T-helper 2 cell treated with Interferon-gamma antibody and Interleukin-4, amounts not matched to agents 5 μg/mL and 100 μg/mL, for 36 hours (primary cell): ENCODE results near the gene CDR2L.
"Not testable (repeated sequence)": the region's sequence is repeated elsewhere in the genome, so short reads cannot be mapped to it uniquely, and the experiment has no call there.

ENCODE experiments used
- DNase-seq: peaks from one replicate; pipeline ENCODE4 v3.0.0; 2021; ENCODE audit warnings: low spot score
- H3K27ac Mint-ChIP-seq: one replicate; pipeline ENCODE4 v1.8.0; 2021; ENCODE audit warnings: mild to moderate bottlenecking, mixed read lengths
- H3K27me3 Mint-ChIP-seq: one replicate; pipeline ENCODE4 v1.8.0; 2021; ENCODE audit warnings: low read depth, mixed read lengths
- H3K36me3 Mint-ChIP-seq: one replicate; pipeline ENCODE4 v1.8.0; 2021; ENCODE audit warnings: low read depth, mixed read lengths
- H3K4me1 Mint-ChIP-seq: one replicate; pipeline ENCODE4 v1.8.0; 2021; ENCODE audit warnings: low read depth, mixed read lengths
- H3K4me3 Mint-ChIP-seq: one replicate; pipeline ENCODE4 v1.8.0; 2022; ENCODE audit warnings: mild to moderate bottlenecking, moderate library complexity, mixed read lengths
- H3K9me3 Mint-ChIP-seq: one replicate; pipeline ENCODE4 v1.8.0; 2021; ENCODE audit warnings: mixed read lengths

CDR2L gene

DNA sequence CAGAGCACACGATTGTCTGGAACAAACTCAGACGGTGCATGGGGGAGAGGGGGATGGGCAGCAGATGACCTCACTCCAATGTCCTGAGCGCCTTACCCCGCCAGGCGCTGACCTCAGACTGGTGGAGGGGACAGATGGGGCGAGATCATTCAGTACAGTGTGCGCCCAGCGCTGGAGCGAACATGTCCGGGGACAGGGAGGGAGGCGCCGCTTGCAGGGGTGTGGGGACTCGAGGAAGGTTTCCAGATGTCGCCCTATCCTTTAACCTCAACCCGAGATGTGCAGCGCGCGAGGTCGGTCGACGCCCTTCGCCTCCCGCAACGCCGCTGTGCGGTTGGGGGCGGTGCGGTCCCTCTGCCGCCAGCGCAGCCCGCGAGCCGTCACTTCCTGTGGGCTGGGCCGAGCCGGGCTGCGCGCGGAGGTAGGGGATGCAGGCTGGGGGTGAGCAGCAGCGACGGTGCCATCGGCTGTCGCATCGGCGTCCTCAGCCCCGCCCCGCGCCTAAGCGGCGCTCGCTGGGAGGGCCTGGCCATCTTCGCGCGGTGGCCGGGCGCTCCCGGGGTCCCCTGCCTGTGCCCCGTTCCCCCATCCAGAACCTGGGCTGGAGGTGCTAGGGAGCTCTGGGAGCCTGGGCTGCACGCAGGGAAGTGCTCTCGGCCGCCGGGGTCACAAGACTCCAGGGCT, 5.3 kb upstream of the CDR2L start:
- no peaks in the 10 kb centered on the region for H3K36me3 Mint-ChIP-seq
- peaks cover 35% of the 10 kb centered on the region for H3K27me3 Mint-ChIP-seq
- H3K4me3 Mint-ChIP-seq: peak overlapping the region; percentile 93
- peak; percentile 82 for DNase-seq
- H3K9me3 Mint-ChIP-seq: no peaks in the 10 kb centered on the region
- H3K4me1 Mint-ChIP-seq: peaks cover 13% of the 10 kb centered on the region
- H3K27ac Mint-ChIP-seq: peak overlapping the region; percentile 87

DNA sequence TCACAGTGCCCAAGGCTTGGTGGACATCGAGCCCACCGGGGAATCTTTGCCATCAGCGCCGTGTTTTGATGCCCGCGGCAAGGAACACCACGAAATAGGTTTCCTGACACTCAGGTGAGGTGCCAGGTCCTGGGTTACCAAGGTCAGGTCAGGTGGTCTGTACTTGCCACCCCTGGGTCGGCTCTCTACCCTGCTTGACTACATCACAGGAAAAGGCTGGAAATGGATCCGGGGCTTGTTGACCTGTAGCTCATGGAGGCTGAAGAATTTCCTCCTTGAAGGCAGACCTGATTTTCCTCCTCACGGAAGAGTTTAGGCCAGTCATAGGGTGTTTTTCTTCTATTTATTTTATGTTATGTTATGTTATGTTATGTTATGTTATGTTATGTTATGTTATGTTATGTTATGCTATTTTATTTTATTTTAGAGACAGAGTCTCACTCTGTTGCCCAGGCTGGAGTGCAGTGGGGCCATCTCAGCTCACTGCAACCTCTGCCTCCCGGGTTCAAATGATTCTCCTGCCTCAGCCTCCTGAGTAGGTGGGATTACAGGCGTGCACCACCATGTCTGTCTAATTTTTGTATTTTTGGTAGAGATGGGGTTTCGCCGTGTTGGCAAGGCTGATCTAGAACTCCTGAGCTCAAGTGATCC, 4.6 kb upstream of the CDR2L start:
- not testable (repeated sequence) for H3K9me3 Mint-ChIP-seq, H3K27ac Mint-ChIP-seq, H3K36me3 Mint-ChIP-seq, DNase-seq
- H3K27me3 Mint-ChIP-seq: peaks cover 36% of the 10 kb centered on the region
- peak overlapping the region; percentile 93 for H3K4me3 Mint-ChIP-seq
- peaks cover 15% of the 10 kb centered on the region for H3K4me1 Mint-ChIP-seq

DNA sequence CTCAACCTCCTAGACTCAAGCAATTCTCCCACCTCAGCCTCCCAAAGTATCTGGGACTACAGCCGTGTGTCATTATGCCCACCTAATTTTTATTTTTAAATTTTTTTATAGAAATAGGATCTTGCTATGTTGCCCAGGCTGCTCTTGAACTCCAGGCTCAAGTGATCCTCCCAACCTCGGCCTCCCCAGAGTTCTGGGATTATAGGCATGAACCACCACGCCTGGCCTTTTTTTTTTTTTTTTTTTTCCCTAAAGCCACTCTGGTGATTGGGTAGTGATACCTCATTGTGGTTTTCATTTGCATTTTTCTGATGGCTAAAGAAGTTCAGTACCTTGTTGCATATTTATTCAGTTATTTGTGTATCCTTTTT, 1.2 kb upstream of the CDR2L start:
- Mint-ChIP-seq H3K27ac (no peak overlapping the region), H3K9me3 (no peaks in the 10 kb centered on the region), H3K4me3 (no peak overlapping the region), H3K36me3 (no peaks in the 10 kb centered on the region), H3K4me1 (peaks cover 11% of the 10 kb centered on the region), H3K27me3 (peaks cover 35% of the 10 kb centered on the region)
- DNase-seq: no peak

DNA sequence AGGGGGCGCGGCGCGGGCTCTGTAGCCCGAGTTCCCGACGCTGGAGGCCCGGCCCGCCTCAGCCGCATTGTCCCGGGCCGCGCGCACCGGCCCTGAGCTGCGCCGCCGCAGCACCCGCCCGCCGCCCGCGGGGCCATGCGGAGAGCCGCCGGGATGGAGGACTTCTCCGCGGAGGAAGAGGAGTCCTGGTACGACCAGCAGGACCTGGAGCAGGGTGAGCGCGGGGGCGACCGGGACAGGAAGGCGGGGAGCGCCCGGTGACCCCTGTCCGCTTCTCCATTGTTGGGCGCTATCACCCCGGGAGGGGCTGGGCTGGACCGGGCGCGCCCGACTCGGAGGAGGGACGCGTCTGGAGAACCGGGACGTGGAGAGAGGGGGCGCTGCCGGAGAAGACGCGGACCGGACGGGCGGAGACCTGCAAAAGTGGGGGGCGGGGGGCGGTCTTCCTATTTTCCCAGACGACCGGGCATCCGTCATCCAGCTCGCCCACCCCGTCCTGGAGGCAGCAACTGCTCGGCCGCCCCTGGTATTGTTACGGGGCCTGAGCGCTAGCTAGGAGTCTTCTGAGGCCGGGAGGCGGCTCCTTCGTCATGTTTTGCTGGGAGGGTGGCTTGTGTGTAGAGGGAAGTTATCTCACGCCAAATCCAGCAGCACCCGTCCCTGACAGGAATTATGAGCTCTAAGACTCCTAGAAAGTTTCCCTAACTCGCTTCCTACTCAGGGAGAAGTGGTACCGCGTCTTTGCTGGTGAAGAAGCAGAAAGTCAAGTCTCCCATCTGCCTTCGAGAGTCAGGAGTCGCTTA, 678 bp downstream of the CDR2L start:
- peaks cover 4% of the 10 kb centered on the region for H3K4me1 Mint-ChIP-seq
- peak overlapping the region; percentile 68 for H3K4me3 Mint-ChIP-seq
- peaks cover 38% of the 10 kb centered on the region for H3K27me3 Mint-ChIP-seq
- H3K36me3 Mint-ChIP-seq: no peaks in the 10 kb centered on the region
- H3K27ac Mint-ChIP-seq: no peak overlapping the region
- peak; percentile 28 for DNase-seq
- no peaks in the 10 kb centered on the region for H3K9me3 Mint-ChIP-seq

DNA sequence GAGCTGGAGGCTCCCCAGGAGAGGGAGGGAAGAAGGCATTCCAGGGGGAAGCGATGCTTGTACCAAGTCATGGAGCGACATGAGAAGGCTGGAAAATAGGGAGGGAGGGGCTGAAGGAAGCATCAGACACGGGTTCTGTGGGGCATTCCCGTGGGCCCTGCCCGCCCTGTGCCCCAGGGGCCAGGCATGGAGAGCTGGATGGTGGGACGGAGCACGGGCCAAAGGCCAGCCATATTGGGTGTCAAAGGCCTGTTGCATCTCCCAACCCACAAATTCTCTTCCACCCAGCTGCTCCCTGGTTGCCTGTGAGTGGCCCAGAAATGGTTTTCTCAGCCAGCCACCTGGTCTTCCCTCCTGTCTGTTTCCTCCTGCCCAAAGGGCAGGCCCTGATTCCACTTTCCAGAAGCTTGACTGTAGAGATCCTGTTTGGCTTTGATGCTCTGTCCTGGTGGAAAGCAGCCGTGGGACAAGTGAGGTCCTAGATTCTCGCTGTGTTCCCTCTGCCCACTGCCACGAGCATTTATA, 3.2 kb downstream of the CDR2L start:
- Mint-ChIP-seq H3K4me3 (no peak overlapping the region), H3K27me3 (peaks cover 25% of the 10 kb centered on the region), H3K27ac (no peak overlapping the region), H3K4me1 (peaks cover 4% of the 10 kb centered on the region), H3K36me3 (no peaks in the 10 kb centered on the region), H3K9me3 (no peaks in the 10 kb centered on the region)
- DNase-seq: no peak

DNA sequence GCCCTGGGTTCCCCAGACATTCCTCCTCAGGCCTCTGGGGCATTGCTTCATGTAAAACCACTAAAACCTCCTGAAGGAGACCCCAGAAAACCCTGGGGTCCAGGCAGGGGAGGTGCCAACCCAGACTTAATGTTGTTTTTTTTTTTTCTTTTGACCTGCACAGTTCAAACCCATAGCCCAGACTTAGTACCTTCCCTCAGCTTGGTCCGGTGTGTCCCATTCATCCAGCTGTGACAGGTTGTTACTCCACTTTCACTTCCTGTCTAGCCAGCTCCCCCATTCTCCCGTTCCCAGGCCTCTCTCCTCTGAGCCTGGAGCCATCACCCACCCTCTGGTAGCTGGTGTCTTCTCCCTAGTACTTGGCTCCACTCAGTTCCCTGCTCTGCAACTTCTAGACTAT, 4.8 kb downstream of the CDR2L start:
- H3K9me3 Mint-ChIP-seq: no peaks in the 10 kb centered on the region
- peaks cover 1% of the 10 kb centered on the region for H3K4me1 Mint-ChIP-seq
- H3K36me3 Mint-ChIP-seq: no peaks in the 10 kb centered on the region
- no peak overlapping the region for H3K27ac Mint-ChIP-seq
- DNase-seq: no peak
- no peak overlapping the region for H3K4me3 Mint-ChIP-seq
- H3K27me3 Mint-ChIP-seq: peaks cover 20% of the 10 kb centered on the region

DNA sequence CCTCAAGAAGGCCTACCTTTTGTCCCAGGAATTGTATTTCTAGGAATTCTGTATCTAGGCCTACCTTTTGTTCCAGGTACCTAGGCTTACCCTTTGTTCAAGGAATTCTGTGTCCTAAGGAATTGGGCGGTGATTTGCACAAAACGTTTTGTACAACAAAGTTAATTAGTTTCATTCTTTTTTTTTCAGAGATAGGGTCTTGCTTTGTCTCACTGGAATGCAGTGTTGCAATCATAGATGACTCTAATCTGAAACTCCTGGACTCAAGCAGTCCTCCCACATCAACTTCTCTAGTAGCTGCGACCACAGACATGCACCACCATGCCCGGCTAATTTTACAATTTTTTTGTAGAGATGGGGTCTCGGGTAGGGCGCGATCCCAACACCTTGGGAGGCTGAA, 7.0 kb downstream of the CDR2L start:
- Mint-ChIP-seq H3K9me3 (no peaks in the 10 kb centered on the region), H3K27me3 (peaks cover 10% of the 10 kb centered on the region), H3K4me1 (peaks cover 6% of the 10 kb centered on the region), H3K36me3 (no peaks in the 10 kb centered on the region), H3K4me3 (no peak overlapping the region), H3K27ac (no peak overlapping the region)
- DNase-seq: no peak

DNA sequence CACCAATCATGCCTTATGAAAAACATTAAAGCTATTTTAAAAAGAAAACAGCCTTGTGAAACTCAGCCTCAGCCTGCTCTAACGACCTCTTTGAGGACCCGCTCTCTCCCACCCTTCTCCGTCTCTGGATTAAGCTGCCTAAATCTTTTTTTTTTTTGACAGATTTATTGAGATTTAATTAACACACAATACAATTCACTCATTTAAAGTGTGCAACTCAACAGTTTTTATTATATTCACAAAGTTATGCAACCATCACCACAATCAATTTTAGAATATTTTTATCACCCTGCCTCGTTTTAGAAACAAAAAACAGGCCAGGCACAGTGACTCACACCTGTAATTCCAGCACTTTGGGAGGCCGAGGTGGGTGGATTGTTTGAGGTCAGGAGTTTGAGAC, 8.4 kb downstream of the CDR2L start:
- no peaks in the 10 kb centered on the region for H3K36me3 Mint-ChIP-seq
- H3K4me3 Mint-ChIP-seq: no peak overlapping the region
- peaks cover 6% of the 10 kb centered on the region for H3K4me1 Mint-ChIP-seq
- H3K27me3 Mint-ChIP-seq: peaks cover 8% of the 10 kb centered on the region
- no peak for DNase-seq
- H3K27ac Mint-ChIP-seq: no peak overlapping the region
- no peaks in the 10 kb centered on the region for H3K9me3 Mint-ChIP-seq

DNA sequence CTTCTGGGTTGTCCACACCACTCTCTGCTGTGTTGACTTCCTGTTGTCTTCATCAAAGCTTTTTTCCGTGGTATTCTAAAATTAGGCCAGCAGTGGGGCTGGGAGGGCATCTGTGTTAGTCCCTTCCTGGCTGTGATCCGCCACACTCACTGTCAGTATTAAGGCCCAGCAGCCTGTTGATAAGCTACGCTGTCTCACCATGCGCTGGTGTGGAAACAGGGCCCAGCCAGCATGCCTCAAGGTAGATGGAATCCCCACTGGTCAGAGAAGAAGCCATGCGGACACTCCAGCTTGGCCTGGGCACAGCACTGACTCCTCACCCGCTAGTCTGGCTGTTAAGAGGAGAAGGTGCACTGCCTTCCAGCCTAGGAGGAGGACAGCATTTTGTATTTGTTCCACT, 11.4 kb downstream of the CDR2L start:
- no peak overlapping the region for H3K27ac Mint-ChIP-seq

DNA sequence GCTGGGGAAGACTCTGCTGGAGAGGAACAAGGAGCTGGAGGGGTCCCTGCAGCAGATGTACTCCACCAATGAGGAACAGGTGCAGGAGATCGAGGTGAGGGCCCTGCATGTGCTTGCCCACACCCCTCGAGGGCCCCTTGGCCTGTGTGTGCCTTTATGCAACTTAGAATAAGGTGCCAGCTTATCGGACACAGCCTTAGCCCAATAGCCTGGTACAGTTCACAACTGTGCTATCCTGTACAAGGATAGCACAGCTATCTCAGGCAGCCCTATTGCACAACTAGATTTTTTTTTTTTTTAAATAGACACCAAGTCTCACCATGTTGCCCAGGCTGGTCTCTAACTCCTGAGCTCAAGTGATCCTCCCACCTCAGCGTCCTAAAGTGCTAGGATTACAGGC, 12.1 kb downstream of the CDR2L start:
- Mint-ChIP-seq H3K27ac (no peak overlapping the region), H3K9me3 (no peaks in the 10 kb centered on the region), H3K27me3 (no peaks in the 10 kb centered on the region), H3K4me1 (peaks cover 6% of the 10 kb centered on the region), H3K36me3 (no peaks in the 10 kb centered on the region), H3K4me3 (no peak overlapping the region)
- DNase-seq: no peak

More for the DNA sequence above, 11.4 kb downstream of the CDR2L start:
- H3K36me3 Mint-ChIP-seq: no peaks in the 10 kb centered on the region
- H3K9me3 Mint-ChIP-seq: no peaks in the 10 kb centered on the region
- H3K27me3 Mint-ChIP-seq: no peaks in the 10 kb centered on the region
- H3K4me3 Mint-ChIP-seq: no peak overlapping the region
- H3K4me1 Mint-ChIP-seq: peaks cover 6% of the 10 kb centered on the region
- no peak for DNase-seq

DNA sequence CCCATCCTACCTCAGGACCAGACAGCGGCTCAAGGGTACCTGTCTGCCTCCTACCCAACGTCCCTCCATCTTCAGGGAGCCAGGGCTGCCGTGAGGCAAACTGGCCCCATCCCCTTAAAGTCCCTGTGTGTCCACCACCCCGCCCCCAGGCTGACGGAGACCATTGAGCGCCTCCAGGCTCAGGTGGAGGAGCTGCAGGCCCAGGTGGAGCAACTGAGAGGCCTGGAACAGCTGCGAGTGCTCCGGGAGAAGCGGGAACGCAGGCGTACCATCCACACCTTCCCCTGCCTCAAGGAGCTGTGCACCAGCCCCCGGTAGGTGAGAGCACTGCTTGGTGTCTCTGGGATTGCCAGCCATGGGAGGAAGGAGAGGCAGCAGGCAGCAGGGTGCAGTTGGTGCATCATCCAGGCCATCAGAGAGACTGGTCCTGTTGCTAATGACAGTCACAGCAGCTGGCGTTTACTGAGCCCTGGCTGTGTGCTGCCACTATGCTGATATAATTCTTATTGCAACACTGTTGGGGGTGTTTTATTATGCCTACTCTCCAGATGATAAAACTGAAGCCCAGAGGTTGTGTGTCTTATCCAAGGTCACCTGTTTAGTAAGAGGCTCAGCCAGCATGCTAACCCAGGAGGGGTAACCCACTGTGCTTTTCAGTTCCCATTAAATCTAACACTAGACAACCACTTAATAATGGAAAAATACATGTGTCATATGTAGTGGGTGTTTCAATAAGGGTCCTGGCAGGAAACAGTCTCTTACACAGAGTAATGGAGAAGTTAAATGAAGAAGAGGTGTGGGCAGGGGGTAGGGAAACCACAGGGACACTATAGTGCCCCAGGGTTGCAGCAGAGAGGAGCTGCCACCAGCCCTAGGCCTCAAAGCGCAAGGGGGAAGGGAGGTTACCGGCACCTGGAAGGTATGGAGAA, 14.7 kb downstream of the CDR2L start:
- no peak for DNase-seq
- peaks cover 3% of the 10 kb centered on the region for H3K27me3 Mint-ChIP-seq
- no peak overlapping the region for H3K27ac Mint-ChIP-seq
- H3K36me3 Mint-ChIP-seq: no peaks in the 10 kb centered on the region
- H3K4me3 Mint-ChIP-seq: no peak overlapping the region
- peaks cover 6% of the 10 kb centered on the region for H3K4me1 Mint-ChIP-seq
- no peaks in the 10 kb centered on the region for H3K9me3 Mint-ChIP-seq

DNA sequence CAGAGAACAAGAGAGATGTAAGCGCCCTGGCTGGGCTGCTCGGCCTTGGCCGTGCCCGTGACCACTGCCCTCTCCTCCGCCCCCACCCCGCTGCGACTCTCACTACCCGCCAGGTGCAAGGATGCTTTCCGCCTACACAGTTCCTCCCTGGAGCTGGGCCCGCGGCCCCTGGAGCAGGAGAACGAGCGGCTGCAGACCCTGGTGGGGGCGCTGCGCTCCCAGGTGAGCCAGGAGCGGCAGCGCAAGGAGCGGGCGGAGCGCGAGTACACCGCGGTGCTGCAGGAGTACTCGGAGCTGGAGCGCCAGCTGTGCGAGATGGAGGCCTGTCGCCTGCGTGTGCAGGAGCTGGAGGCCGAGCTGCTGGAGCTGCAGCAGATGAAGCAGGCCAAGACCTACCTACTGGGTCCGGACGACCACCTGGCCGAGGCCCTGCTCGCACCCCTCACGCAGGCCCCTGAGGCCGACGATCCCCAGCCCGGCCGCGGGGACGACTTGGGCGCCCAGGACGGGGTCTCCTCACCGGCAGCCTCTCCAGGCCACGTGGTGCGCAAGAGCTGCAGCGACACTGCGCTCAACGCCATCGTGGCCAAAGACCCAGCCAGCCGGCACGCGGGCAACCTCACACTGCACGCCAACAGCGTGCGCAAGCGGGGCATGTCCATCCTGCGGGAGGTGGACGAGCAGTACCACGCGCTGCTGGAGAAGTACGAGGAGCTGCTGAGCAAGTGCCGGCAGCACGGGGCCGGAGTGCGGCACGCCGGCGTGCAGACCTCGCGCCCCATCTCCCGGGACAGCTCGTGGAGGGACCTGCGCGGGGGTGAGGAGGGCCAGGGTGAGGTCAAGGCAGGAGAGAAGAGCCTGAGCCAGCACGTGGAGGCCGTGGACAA, 15.9 kb downstream of the CDR2L start:
- Mint-ChIP-seq H3K4me3 (no peak overlapping the region), H3K36me3 (no peaks in the 10 kb centered on the region), H3K27ac (no peak overlapping the region), H3K27me3 (peaks cover 3% of the 10 kb centered on the region), H3K9me3 (no peaks in the 10 kb centered on the region), H3K4me1 (peaks cover 5% of the 10 kb centered on the region)
- DNase-seq: no peak

DNA sequence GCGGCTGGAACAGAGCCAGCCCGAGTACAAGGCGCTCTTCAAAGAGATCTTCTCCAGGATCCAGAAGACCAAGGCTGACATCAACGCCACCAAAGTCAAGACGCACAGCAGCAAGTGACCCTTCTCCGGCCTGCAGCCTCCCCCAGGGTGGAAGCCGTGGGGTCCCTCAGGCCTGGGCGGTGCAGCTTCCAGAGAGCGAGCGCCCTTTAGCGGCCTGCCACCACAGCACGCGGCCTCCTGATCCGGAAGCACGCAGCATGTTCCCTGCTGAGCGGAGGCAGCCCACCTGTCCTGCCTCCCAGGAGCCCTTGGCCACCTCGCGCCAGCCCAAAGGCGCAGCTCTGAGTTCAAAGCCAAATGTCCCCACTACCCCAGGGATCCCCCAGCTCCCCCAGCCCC, 16.5 kb downstream of the CDR2L start:
- Mint-ChIP-seq H3K9me3 (no peaks in the 10 kb centered on the region), H3K36me3 (no peaks in the 10 kb centered on the region), H3K4me3 (no peak overlapping the region), H3K4me1 (no peaks in the 10 kb centered on the region), H3K27me3 (peaks cover 3% of the 10 kb centered on the region), H3K27ac (no peak overlapping the region)
- DNase-seq: no peak
